CD4-positive, alpha-beta T cell treated with Interleukin-6 for 4 hours (primary cell): ENCODE measurements around the gene CERS2.

Source experiments
- DNase-seq: peaks from one replicate; pipeline ENCODE4 v3.0.0-alpha.2; 2020; ENCODE audit warnings: mixed read lengths

CERS2 gene

GRCh38 chr1:150974580-150975478 lies at the start of gene CERS2:
TSS of gene CERS2 (minus strand) at chr1:150974835. CDS start at chr1:150969090, 5,745 bp downstream.
- DNase-seq = peak; percentile 84

GRCh38 chr1:151013518-151013917 lies 38.9 kb upstream of the CERS2 start:
- no peak for DNase-seq

- DNase-seq = no peak
Measured at GRCh38 chr1:151012684-151013471, 38.2 kb upstream of the CERS2 start.

- no peak for DNase-seq
Measured at GRCh38 chr1:151011154-151011850, 36.7 kb upstream of the CERS2 start.

- no peak for DNase-seq
Measured at GRCh38 chr1:151010346-151010726, 35.7 kb upstream of the CERS2 start.

- DNase-seq = no peak
Measured at GRCh38 chr1:151009674-151010345, 35.2 kb upstream of the CERS2 start.

- DNase-seq = no peak
Measured at GRCh38 chr1:151009206-151009587, 34.6 kb upstream of the CERS2 start.

GRCh38 chr1:151008244-151009205 lies 33.9 kb upstream of the CERS2 start, which contains the start of gene PRUNE1:
TSS of gene PRUNE1 (plus strand) at chr1:151008449. CDS start at chr1:151008633, 184 bp downstream.
- peak; percentile 97 for DNase-seq

- DNase-seq = no peak
Measured at GRCh38 chr1:151007853-151008243, 33.2 kb upstream of the CERS2 start.

GRCh38 chr1:151006327-151007052 lies 31.9 kb upstream of the CERS2 start, which contains the start of gene MINDY1:
TSS of gene MINDY1 (minus strand) at chr1:151006902. CDS start at chr1:151002617, 4,285 bp downstream.
- DNase-seq = peak; percentile 34

GRCh38 chr1:151005729-151006319 lies 31.2 kb upstream of the CERS2 start:
- DNase-seq = no peak

GRCh38 chr1:151003180-151003579 lies 28.5 kb upstream of the CERS2 start:
- DNase-seq = peak; percentile 45

GRCh38 chr1:151002611-151003010 lies 28.0 kb upstream of the CERS2 start:
- DNase-seq = no peak

GRCh38 chr1:151002051-151002450 lies 27.4 kb upstream of the CERS2 start:
- DNase-seq = no peak

- no peak for DNase-seq
Measured at GRCh38 chr1:151001602-151002001, 27.0 kb upstream of the CERS2 start.

- DNase-seq = no peak
Measured at GRCh38 chr1:151000408-151000807, 25.8 kb upstream of the CERS2 start.

- no peak for DNase-seq
Measured at GRCh38 chr1:150999926-151000325, 25.3 kb upstream of the CERS2 start.

GRCh38 chr1:150999051-150999674 lies 24.5 kb upstream of the CERS2 start:
- DNase-seq = peak; percentile 15

- DNase-seq = no peak
Measured at GRCh38 chr1:150997949-150998348, 23.3 kb upstream of the CERS2 start.
